Left hindlimb (tissue), 1 donor: Measurements from ENCODE around the gene GIMD1.
"Not testable (repeated sequence)": the region's sequence is repeated elsewhere in the genome, so short reads cannot be mapped to it uniquely, and the experiment has no call there.

Experiments
- DNase-seq: peaks from one replicate; pipeline ENCODE4 v3.0.0-alpha.2; 2018

GIMD1 gene

GRCh38 chr4:106347167-106347566 lies 21.4 kb downstream of the GIMD1 start:
- DNase-seq: no peak

GRCh38 chr4:106344647-106344970 lies 24.0 kb downstream of the GIMD1 start:
- no peak for DNase-seq

- no peak for DNase-seq
Measured at GRCh38 chr4:106343865-106344646, 24.5 kb downstream of the GIMD1 start.

- DNase-seq: no peak
Measured at GRCh38 chr4:106340774-106341173, 27.8 kb downstream of the GIMD1 start.

- DNase-seq: no peak
Measured at GRCh38 chr4:106339431-106339830, 29.1 kb downstream of the GIMD1 start.

DNA sequence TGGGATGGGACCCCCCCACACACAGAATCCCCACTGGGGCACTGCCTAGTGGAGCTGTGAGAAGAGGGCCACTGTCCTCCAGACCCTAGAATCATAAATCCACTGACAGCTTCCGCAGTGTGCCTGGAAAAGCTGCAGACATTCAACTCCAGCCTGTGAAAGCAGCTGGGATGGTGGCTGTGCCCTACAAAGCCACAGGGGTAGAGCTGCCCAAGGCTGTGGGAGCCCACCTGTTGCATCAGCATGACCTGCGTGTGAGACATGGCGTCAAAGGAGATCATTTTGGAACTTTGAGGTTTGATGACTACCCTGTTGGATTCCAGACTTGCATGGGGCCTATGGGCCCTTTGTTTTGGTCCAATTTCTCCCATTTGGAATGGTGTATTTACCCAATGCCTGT lies 29.9 kb downstream of the GIMD1 start:
- DNase-seq: no peak

GRCh38 chr4:106337916-106338315 lies 30.7 kb downstream of the GIMD1 start:
- no peak for DNase-seq

GRCh38 chr4:106336618-106337017 lies 32.0 kb downstream of the GIMD1 start:
- no peak for DNase-seq

- no peak for DNase-seq
Measured at GRCh38 chr4:106334741-106335470, 33.7 kb downstream of the GIMD1 start.

- no peak for DNase-seq
Measured at GRCh38 chr4:106333186-106333585, 35.4 kb downstream of the GIMD1 start.

DNA sequence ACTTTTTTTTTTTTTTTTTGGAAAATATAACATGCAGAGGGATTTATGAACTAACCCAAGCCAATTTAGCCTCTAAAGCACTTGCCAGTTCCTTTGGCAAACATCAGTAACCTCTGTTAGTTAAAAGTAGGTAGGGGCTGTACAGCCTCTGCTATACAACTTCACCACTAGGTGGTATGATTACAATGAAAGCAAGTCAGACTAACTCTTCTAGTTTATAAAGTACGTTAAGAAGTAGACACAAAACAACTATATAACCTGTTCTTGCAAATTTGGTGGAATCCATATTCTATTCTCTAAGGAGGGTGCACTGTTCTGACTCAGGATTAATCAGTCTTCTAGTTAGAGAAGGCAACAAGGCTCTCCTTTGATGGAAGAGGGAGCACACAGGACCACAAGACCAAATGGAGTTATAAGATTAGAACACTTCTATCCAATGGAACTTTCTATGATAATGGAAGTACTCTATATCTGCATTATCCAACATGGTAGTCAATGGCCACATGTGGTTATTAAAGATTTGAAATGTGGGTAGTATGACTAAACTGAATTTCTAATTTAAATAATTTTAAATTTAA lies 39.4 kb downstream of the GIMD1 start:
- DNase-seq: no peak

GRCh38 chr4:106325800-106326199 lies 42.8 kb downstream of the GIMD1 start:
- no peak for DNase-seq

DNA sequence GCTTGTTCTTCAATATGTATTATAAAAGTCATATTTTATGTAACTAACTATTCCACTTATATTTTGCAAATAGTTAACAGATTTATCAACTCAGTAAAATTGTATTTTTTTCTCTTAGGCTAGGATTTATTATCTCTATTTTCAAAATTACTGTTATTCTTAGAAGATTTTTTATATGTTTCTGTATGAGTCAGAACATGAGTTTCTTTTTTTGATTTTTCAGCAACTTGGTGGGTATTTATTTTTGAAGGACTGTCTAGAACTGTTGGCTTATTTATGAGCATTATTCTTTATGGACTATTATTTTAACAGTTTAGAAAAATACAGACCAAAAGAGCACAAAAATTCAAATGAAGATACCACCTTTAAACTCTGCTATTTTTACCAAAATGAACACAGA lies 45.5 kb downstream of the GIMD1 start:
- DNase-seq: no peak

DNA sequence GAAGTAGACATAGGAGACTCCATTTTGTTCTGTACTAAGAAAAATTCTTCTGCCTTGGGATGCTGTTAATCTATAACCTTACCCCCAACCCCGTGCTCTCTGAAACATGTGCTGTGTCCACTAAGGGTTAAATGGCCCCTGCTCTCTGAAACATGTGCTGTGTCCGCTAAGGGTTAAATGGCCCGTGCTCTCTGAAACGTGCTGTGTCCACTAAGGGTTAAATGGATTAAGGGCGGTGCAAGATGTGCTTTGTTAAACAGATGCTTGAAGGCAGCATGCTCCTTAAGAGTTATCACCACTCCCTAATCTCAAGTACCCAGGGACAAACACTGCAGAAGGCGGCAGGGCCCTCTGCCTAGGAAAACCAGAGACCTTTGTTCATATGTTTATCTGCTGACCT lies 46.8 kb downstream of the GIMD1 start:
- DNase-seq: not testable (repeated sequence)

GRCh38 chr4:106321168-106321567 lies 47.4 kb downstream of the GIMD1 start:
- DNase-seq: not testable (repeated sequence)

DNA sequence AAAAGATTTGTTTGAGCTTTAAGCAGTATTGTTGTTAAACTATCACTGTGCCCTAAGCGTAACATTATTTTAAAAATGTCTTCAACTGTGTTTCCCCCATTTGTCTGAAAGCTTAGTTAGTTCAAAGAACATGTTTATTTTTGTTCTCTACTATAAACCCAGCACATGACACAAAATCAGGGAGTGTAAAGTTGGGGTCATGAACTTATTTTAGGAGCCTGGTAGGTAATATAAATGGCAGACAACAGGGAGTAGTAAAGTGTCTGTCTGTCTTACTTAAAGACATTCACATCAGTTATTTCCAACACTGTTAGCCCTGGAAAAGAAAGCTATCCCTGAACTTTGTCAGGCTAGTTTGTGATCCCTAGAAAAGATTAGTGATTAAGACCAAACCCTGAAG lies 48.3 kb downstream of the GIMD1 start:
- no peak for DNase-seq

DNA sequence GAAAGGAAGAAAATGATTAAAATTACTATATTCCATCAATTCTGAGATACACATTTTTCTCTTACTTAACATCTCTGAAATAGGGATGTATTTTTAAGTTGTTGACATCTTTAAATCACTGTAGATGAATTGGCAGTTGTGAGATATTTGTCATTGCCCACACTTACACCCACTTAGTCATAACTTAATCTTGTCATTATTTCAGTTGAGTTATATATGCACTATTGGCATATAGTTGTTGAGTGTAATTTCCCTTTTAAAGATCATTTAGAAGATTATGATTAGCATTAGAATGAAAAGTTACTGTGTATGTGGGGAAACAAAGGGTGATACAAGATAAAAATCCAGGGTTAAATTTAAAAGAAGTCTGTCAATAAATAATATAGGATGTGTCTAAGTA lies 50.1 kb downstream of the GIMD1 start:
- DNase-seq: no peak

DNA sequence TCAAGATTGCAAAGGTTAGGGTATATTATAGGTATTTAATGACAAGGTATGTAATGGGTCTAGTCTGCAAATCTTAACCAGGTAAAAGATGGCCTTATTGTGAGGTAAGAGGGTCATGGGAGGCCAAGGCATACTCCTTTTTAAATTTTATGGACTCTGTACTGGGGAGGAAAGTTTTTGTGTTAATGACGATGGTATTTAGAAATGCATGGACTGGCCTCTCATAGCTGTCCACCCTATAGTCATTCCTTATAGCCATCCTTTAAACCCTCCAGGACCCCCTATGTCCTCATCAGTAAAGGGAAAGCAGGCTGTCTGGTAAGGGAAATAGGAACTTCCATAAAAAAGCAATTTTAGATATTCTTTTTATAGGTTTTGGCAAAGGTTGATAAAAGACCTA lies 50.8 kb downstream of the GIMD1 start:
- no peak for DNase-seq

GRCh38 chr4:106316773-106317409 lies 51.7 kb downstream of the GIMD1 start:
- DNase-seq: no peak

DNA sequence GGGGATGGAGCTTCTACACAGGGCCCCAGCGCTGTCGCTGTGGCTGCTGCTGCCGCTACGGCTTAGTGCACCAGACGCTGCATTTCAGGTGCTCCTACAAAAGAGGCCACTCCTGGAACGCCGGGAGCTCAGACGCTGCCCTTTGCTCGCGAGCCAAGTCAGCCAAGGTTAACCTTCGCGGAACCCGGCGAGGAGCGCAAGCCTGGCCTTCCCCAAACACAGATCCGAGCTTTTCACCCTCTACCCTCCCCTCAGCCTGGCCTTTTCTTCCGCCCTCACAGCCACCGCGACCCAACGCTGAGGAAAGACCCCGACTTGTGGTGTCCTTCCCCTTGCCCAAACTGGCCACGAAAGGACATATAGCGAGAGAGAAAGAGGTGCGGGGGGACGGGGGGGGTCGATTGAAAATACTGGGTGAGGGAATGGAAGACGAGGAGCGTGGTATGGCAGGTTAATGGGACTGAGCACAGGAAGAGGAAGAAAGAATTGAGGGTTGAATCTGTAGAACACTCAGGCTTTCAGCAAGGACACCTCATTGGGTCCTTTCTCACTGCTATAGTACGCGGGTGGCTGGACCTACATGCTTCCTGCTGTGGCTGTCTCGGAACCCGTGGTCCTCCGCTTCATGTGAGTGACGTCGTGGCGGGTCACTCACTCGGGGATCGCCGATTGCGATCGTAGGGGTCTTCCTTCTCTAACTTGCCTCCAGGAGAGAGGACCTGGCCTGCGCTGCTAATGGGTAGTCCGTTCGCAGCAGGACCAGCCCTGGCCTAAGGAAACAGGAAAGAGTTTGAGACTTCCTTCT lies 52.4 kb downstream of the GIMD1 start, which contains the start of the genes AIMP1 and TBCK:
Gene AIMP1, plus strand, starts transcription at position 583 of the 805 bp plus-strand sequence. CDS start 8,460 bp downstream, outside the sequence.
Gene TBCK, minus strand, starts transcription at position 242 of the 805 bp plus-strand sequence. CDS start 7,249 bp downstream, outside the sequence.
- DNase-seq: peak; percentile 95

DNA sequence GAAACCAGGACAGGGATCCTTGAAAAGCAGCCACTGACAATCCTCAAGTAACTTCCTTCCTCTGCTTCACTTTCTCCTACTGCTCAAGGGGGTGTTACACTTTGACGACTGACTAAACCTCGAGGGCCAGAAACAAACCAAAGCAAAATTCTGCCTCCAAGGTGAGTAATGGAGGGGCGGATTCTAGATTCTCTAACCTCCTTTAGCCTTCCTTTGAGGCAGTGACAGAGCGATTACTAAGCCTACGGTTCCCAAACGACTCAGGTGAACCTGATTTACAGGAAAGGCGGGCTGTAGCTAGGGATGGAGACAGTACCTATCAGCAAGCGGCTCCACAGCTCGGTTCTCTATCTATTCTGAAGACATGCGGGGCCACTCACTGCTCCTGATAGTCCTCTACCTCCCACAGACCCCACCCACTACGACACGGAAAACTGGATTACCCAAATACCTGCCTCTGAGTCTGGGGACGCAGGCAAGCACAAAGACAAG lies 53.1 kb downstream of the GIMD1 start:
- no peak for DNase-seq

DNA sequence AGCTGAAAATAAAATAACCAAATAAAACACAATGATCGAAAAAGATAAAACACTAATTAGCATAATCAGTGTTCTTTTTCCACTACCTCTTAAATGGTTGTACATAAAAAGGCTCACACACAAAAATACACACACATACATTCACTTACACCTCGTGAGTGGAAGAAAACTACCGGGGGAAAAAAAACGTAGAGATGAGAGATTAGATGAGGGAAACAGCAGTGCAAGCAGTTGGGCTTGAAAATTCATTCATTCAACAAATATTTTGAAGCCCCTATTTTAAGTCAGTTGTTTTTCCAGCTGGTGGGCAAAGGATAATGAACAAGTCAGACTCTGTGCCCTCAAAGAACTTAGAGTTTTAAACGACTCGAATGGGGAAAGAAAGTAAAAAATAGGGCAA lies 53.6 kb downstream of the GIMD1 start:
- DNase-seq: no peak
